Endothelial cell of umbilical vein (primary cell): ENCODE data around the gene TCN2.

ENCODE experiments used
- CTCF ChIP-seq, 2 donors: IDR thresholded peaks; 1 replicate in 1 of 2; 2 replicates in 1 of 2; pipeline ENCODE4 v1.5.1; 2011; ENCODE audit warnings: low read length in 2 of 2, mild to moderate bottlenecking in 2 of 2, moderate library complexity in 2 of 2, control low read depth in 1 of 2, inconsistent platforms in 1 of 2, low read depth in 1 of 2; ENCODE audit not compliant: insufficient read depth in 1 of 2; ENCODE audit errors: extremely low read depth in 1 of 2
- POLR2A ChIP-seq: IDR thresholded peaks from 2 replicates; pipeline ENCODE4 v1.6.1; 2012; ENCODE audit warnings: low read depth, mild to moderate bottlenecking, control low read depth, low read length
- POLR2AphosphoS5 ChIP-seq: IDR thresholded peaks from 2 replicates; pipeline ENCODE4 v1.6.1; 2012; ENCODE audit warnings: low read depth, mild to moderate bottlenecking, control low read depth, low read length, moderate library complexity; ENCODE audit not compliant: insufficient read depth

GRCh38 chr22:30580896-30581295, 26.1 kb upstream of the TCN2 start:
- TF ChIP-seq CTCF (IDR thresholded peaks at IDR 0.05; ENCODE audit: extremely low read depth in 1 of 2, insufficient read depth in 1 of 2, low read depth in 1 of 2, low read length in 2 of 2) (no peak), POLR2A (no peak), POLR2AphosphoS5 (no peak)
